HG03045 (cell line): ENCODE results near the gene EDN3.

Experiments
- ATAC-seq: cut with Tn5 transposase; IDR thresholded peaks from one replicate; pipeline ENCODE4 v1.9.1; 2021; ENCODE audit warnings: mild to moderate bottlenecking, moderate library complexity; ENCODE audit not compliant: unreplicated experiment

EDN3 gene

GRCh38 chr20:59360934-59361333, 60.5 kb downstream of the EDN3 start:
- ATAC-seq: no peak

- ATAC-seq: no peak
Observed at GRCh38 chr20:59361411-59361810, 61.0 kb downstream of the EDN3 start.

GRCh38 chr20:59363101-59363500, 62.7 kb downstream of the EDN3 start:
- no peak for ATAC-seq

- no peak for ATAC-seq
Observed at GRCh38 chr20:59364611-59365010, 64.2 kb downstream of the EDN3 start.

GRCh38 chr20:59365611-59366285, 65.3 kb downstream of the EDN3 start:
- ATAC-seq: no peak

- ATAC-seq: no peak
Observed at GRCh38 chr20:59371431-59371830, 71.0 kb downstream of the EDN3 start.

GRCh38 chr20:59374261-59374660, 73.8 kb downstream of the EDN3 start:
- ATAC-seq: no peak

GRCh38 chr20:59375541-59375940, 75.1 kb downstream of the EDN3 start:
- ATAC-seq: no peak
